Thyroid gland (tissue), 4 donors: ENCODE measurements around the gene GPR25.

ENCODE experiments used
- CTCF ChIP-seq, 6 experiments: fragments of 200-600 bp in 3 of 6; fragments of 450-650 bp in 3 of 6; sonication (generic) in 3 of 6; IDR thresholded peaks; one replicate each; pipeline ENCODE4 v1.5.1; 2016 to 2019; ENCODE audit warnings: antibody characterized with exemption in 6 of 6, mild to moderate bottlenecking in 2 of 6, inconsistent platforms in 1 of 6, moderate library complexity in 1 of 6
- POLR2A ChIP-seq, 2 donors: fragments of 450-650 bp; IDR thresholded peaks; one replicate each; pipeline ENCODE4 v1.6.1; 2017; ENCODE audit warnings: antibody characterized with exemption in 2 of 2, mild to moderate bottlenecking in 2 of 2, moderate library complexity in 1 of 2

- no peak for TF ChIP-seq CTCF (IDR thresholded peaks at IDR 0.05)
- TF ChIP-seq POLR2A (IDR thresholded peaks at IDR 0.05), result no peak
Measured at GRCh38 chr1:200922406-200922805, 49.6 kb downstream of the GPR25 start.
